SU-DHL-6 (cell line): ENCODE measurements around the gene WDR38.

Experiments used
- H2AFZ ChIP-seq: fragments of 200-600 bp; sonication (generic); 2 replicates; pipeline ENCODE4 v1.6.1; 2014; ENCODE audit warnings: low read depth, mild to moderate bottlenecking, moderate library complexity, mixed read lengths, antibody characterized with exemption, low read length; ENCODE audit not compliant: severe bottlenecking
- H3F3A ChIP-seq: fragments of 200-600 bp; shearing (Covaris generic); 2 replicates; pipeline ENCODE4 v1.6.0; 2016; ENCODE audit warnings: antibody characterized with exemption, mild to moderate bottlenecking; ENCODE audit not compliant: insufficient read depth
- H3K27ac ChIP-seq: fragments of 200-600 bp; sonication (generic); 2 replicates; pipeline ENCODE4 v1.5.1; 2016; ENCODE audit warnings: low read depth, mild to moderate bottlenecking, low read length, moderate library complexity, mixed read lengths
- H3K27me3 ChIP-seq: fragments of 200-600 bp; sonication (generic), shearing (Covaris generic); 2 replicates; pipeline ENCODE4 v1.6.0; 2014; ENCODE audit warnings: mild to moderate bottlenecking, low read length
- H3K36me3 ChIP-seq: fragments of 200-600 bp; sonication (generic); 2 replicates; pipeline ENCODE4 v1.6.1; 2014; ENCODE audit warnings: mild to moderate bottlenecking, low read length, mixed read lengths
- H3K4me2 ChIP-seq: fragments of 300-600, 200-600 bp; shearing (Covaris generic), sonication (generic); 2 replicates; pipeline ENCODE4 v1.6.0; 2014; ENCODE audit warnings: low read length, low read depth, mild to moderate bottlenecking; ENCODE audit not compliant: poor library complexity, severe bottlenecking
- H3K4me3 ChIP-seq: fragments of 200-600 bp; sonication (generic); 2 replicates; pipeline ENCODE4 v1.5.1; 2014; ENCODE audit warnings: antibody characterized with exemption, low read length, mild to moderate bottlenecking, mixed read lengths; ENCODE audit not compliant: insufficient read depth, poor library complexity, severe bottlenecking
- H3K79me2 ChIP-seq: fragments of 200-600 bp; sonication (generic); 2 replicates; pipeline ENCODE4 v1.6.1; 2014; ENCODE audit warnings: mild to moderate bottlenecking, low read length, moderate library complexity; ENCODE audit not compliant: insufficient read depth
- H3K9ac ChIP-seq: fragments of 200-600 bp; sonication (generic); 2 replicates; pipeline ENCODE4 v1.7.0; 2014; ENCODE audit warnings: mild to moderate bottlenecking, low read length
- H3K9me2 ChIP-seq: fragments of 200-600 bp; sonication (generic); replicated peaks from 2 replicates; pipeline ENCODE4 v1.6.1; 2014; ENCODE audit warnings: low read length; ENCODE audit not compliant: insufficient read depth
- H3K9me3 ChIP-seq: fragments of 200-600 bp; sonication (generic); 2 replicates; pipeline ENCODE4 v1.6.1; 2014; ENCODE audit warnings: low read length, mixed read lengths; ENCODE audit not compliant: insufficient read depth
- H4K20me1 ChIP-seq: fragments of 200-600 bp; sonication (generic); 2 replicates; pipeline ENCODE4 v1.6.1; 2014; ENCODE audit warnings: low read depth, mild to moderate bottlenecking, antibody characterized with exemption, low read length, moderate library complexity, mixed read lengths
- CTCF ChIP-seq: fragments of 200-600 bp; sonication (generic); IDR thresholded peaks from one replicate; pipeline ENCODE4 v1.5.1; 2017; ENCODE audit warnings: antibody characterized with exemption, mild to moderate bottlenecking, low read length, moderate library complexity; ENCODE audit not compliant: insufficient read depth, poor library complexity, severe bottlenecking
- EZH2phosphoT487 ChIP-seq: fragments of 200-600 bp; sonication (generic), shearing (Covaris generic); conservative IDR thresholded peaks from 2 replicates; pipeline ENCODE4 v1.6.1; 2018; ENCODE audit warnings: mild to moderate bottlenecking, antibody characterized with exemption, low read length, moderate library complexity, mixed read lengths

Gene WDR38

DNA sequence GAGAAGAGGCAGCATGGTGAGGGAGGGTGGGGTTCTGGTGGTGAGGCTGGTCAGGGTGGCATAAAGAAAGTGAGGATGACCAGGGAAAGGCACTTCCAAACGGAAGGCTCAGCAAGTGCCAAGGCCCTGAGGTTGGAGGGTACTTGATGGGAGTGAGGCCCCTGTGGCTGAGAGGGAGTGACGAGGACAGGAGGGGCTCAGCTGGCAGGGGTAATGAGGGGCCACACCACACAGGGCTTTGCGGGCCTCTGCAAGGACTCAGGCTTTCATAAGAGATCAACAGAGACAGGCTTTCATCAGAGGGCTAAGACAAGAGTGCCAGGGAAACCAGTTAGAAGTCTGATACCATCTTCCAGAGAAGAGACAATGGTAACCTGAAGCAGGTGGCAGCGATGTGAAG, 32.3 kb downstream of the WDR38 start:
- Histone ChIP-seq H4K20me1 (no peaks in the 10 kb centered on the region), H3K4me3 (no peak overlapping the region), H3K9ac (no peak overlapping the region), H2AFZ (no peak overlapping the region), H3K9me3 (no peaks in the 10 kb centered on the region), H3K36me3 (no peaks in the 10 kb centered on the region), H3K9me2 (no peaks in the 10 kb centered on the region), H3K27ac (no peak overlapping the region), H3F3A (no peaks in the 10 kb centered on the region), H3K4me2 (no peak overlapping the region), H3K79me2 (no peaks in the 10 kb centered on the region), H3K27me3 (no peaks in the 10 kb centered on the region)
- no peak for TF ChIP-seq EZH2phosphoT487
- TF ChIP-seq CTCF, result no peak

DNA sequence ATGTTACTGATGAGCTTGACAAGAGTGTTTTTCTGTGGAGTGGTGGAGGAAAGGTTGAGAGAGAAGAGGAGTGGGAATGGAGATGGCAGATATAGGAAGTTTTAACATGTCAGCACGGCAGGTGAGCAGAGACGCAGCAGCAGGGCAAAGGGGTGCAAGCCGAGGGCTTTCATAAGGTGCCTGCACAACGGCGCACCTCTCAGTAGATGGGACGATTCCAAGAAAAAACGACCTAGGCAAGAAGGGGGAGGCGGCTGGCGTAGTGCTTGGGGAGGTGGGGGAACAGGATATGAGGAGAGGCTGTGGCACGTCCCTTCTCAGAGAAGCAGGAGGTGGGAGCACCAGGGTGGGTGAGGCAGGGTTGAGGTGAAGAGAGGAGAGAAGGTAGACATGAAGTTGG, 33.2 kb downstream of the WDR38 start:
- TF ChIP-seq CTCF (no peak), EZH2phosphoT487 (no peak)
- Histone ChIP-seq H2AFZ (no peak overlapping the region), H3K27ac (no peak overlapping the region), H3K36me3 (no peaks in the 10 kb centered on the region), H3K27me3 (no peaks in the 10 kb centered on the region), H4K20me1 (no peaks in the 10 kb centered on the region), H3K4me3 (no peak overlapping the region), H3K79me2 (no peaks in the 10 kb centered on the region), H3K4me2 (no peak overlapping the region), H3F3A (no peaks in the 10 kb centered on the region), H3K9ac (no peak overlapping the region), H3K9me2 (no peaks in the 10 kb centered on the region), H3K9me3 (no peaks in the 10 kb centered on the region)

- Histone ChIP-seq H3K27ac (no peak overlapping the region), H3K36me3 (no peaks in the 10 kb centered on the region), H3F3A (no peaks in the 10 kb centered on the region), H3K9me3 (no peaks in the 10 kb centered on the region), H3K79me2 (no peaks in the 10 kb centered on the region), H3K4me2 (no peak overlapping the region), H3K9me2 (no peaks in the 10 kb centered on the region), H3K4me3 (no peak overlapping the region), H2AFZ (no peak overlapping the region), H3K9ac (no peak overlapping the region), H4K20me1 (no peaks in the 10 kb centered on the region), H3K27me3 (no peaks in the 10 kb centered on the region)
- TF ChIP-seq CTCF (no peak), EZH2phosphoT487 (no peak)
Observed at GRCh38 chr9:124886866-124887492, 33.7 kb downstream of the WDR38 start.
